ENCODE data around the gene USF1.
"Not testable (repeated sequence)": the region's sequence is repeated elsewhere in the genome, so short reads cannot be mapped to it uniquely, and the experiment has no call there.

Gene USF1

GRCh38 chr1:161008869-161009510, 36.8 kb downstream of the USF1 start:
- WGBS, 2 experiments, result 87 to 90% methylated on average over 4 of the region's 4 CpGs
- Histone ChIP-seq H3K27ac (ENCODE audit: insufficient read depth, low read depth, low read length, poor library complexity, severe bottlenecking) (no peak overlapping the region), H3K4me1 (ENCODE audit: control insufficient read depth, insufficient read depth, low read length) (no peaks in the 10 kb centered on the region), H3K4me3 (ENCODE audit: insufficient read depth, low read depth, low read length) (no peak overlapping the region), H3K36me3 (ENCODE audit: control insufficient read depth, insufficient read depth, low read length) (no peaks in the 10 kb centered on the region), H3K27me3 (ENCODE audit: control insufficient read depth, insufficient read depth, low read length, poor library complexity, severe bottlenecking) (no peaks in the 10 kb centered on the region), H3K9me3 (ENCODE audit: control insufficient read depth, low read length) (no peaks in the 10 kb centered on the region)

GRCh38 chr1:161007369-161007768, 38.4 kb downstream of the USF1 start:
- H3K36me3 ChIP-seq (ENCODE audit: control insufficient read depth, insufficient read depth, low read length), result no peaks in the 10 kb centered on the region
- H3K4me3 ChIP-seq (ENCODE audit: insufficient read depth, low read depth, low read length), result no peak overlapping the region
- H3K9me3 ChIP-seq (ENCODE audit: control insufficient read depth, low read length), result no peaks in the 10 kb centered on the region
- no peaks in the 10 kb centered on the region for H3K27me3 ChIP-seq (ENCODE audit: control insufficient read depth, insufficient read depth, low read length, poor library complexity, severe bottlenecking)
- no peaks in the 10 kb centered on the region for H3K4me1 ChIP-seq (ENCODE audit: control insufficient read depth, insufficient read depth, low read length)
- 93 to 94% methylated on average over 2 of the region's 2 CpGs for WGBS, 2 experiments
- H3K27ac ChIP-seq (ENCODE audit: insufficient read depth, low read depth, low read length, poor library complexity, severe bottlenecking), result no peak overlapping the region

- no peak overlapping the region for H3K27ac ChIP-seq (ENCODE audit: insufficient read depth, low read depth, low read length, poor library complexity, severe bottlenecking)
- 90 to 95% methylated on average over 8 of the region's 8 CpGs for WGBS, 2 experiments
- no peaks in the 10 kb centered on the region for H3K36me3 ChIP-seq (ENCODE audit: control insufficient read depth, insufficient read depth, low read length)
- no peaks in the 10 kb centered on the region for H3K4me1 ChIP-seq (ENCODE audit: control insufficient read depth, insufficient read depth, low read length)
- H3K27me3 ChIP-seq (ENCODE audit: control insufficient read depth, insufficient read depth, low read length, poor library complexity, severe bottlenecking), result no peaks in the 10 kb centered on the region
- H3K4me3 ChIP-seq (ENCODE audit: insufficient read depth, low read depth, low read length), result no peak overlapping the region
- H3K9me3 ChIP-seq (ENCODE audit: control insufficient read depth, low read length), result no peaks in the 10 kb centered on the region
Observed at GRCh38 chr1:161006563-161006962, 39.2 kb downstream of the USF1 start.

DNA sequence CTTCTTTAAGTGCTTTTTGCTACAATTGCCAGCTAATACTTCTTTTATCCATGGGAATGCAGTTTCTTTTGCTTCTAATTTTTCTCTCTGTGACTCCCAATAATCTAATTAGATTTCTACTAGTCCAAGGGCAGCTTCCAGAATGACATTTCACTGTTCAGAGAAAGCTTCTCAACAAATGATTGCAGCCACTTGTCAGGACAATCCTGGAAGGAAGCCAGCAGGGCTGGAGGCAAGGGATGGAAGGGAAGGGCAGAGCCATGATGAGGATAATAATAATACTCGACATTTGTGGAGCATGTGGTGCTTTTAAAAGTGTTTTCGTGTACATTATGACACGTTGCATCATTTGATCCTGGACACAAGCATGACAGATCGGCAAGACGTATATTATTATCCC, 44.3 kb downstream of the USF1 start:
- Histone ChIP-seq H3K36me3 (ENCODE audit: control insufficient read depth, insufficient read depth, low read length) (peaks cover 18% of the 10 kb centered on the region), H3K4me3 (ENCODE audit: insufficient read depth, low read depth, low read length) (no peak overlapping the region), H3K27ac (ENCODE audit: insufficient read depth, low read depth, low read length, poor library complexity, severe bottlenecking) (no peak overlapping the region), H3K27me3 (ENCODE audit: control insufficient read depth, insufficient read depth, low read length, poor library complexity, severe bottlenecking) (no peaks in the 10 kb centered on the region), H3K9me3 (ENCODE audit: control insufficient read depth, low read length) (no peaks in the 10 kb centered on the region), H3K4me1 (ENCODE audit: control insufficient read depth, insufficient read depth, low read length) (no peaks in the 10 kb centered on the region)
- WGBS, 2 experiments, result 95 to 97% methylated on average over 5 of the region's 5 CpGs

- no peaks in the 10 kb centered on the region for H3K27me3 ChIP-seq (ENCODE audit: control insufficient read depth, insufficient read depth, low read length, poor library complexity, severe bottlenecking)
- no peaks in the 10 kb centered on the region for H3K4me1 ChIP-seq (ENCODE audit: control insufficient read depth, insufficient read depth, low read length)
- no peak overlapping the region for H3K27ac ChIP-seq (ENCODE audit: insufficient read depth, low read depth, low read length, poor library complexity, severe bottlenecking)
- H3K4me3 ChIP-seq (ENCODE audit: insufficient read depth, low read depth, low read length), result no peak overlapping the region
- 94 to 96% methylated on average over 11 of the region's 11 CpGs for WGBS, 2 experiments
- peaks cover 18% of the 10 kb centered on the region for H3K36me3 ChIP-seq (ENCODE audit: control insufficient read depth, insufficient read depth, low read length)
- no peaks in the 10 kb centered on the region for H3K9me3 ChIP-seq (ENCODE audit: control insufficient read depth, low read length)
Observed at GRCh38 chr1:161000736-161001480, 44.9 kb downstream of the USF1 start.

- Histone ChIP-seq H3K4me1 (ENCODE audit: control insufficient read depth, insufficient read depth, low read length) (no peaks in the 10 kb centered on the region), H3K9me3 (ENCODE audit: control insufficient read depth, low read length) (no peaks in the 10 kb centered on the region), H3K27me3 (ENCODE audit: control insufficient read depth, insufficient read depth, low read length, poor library complexity, severe bottlenecking) (no peaks in the 10 kb centered on the region), H3K27ac (ENCODE audit: insufficient read depth, low read depth, low read length, poor library complexity, severe bottlenecking) (no peak overlapping the region), H3K36me3 (ENCODE audit: control insufficient read depth, insufficient read depth, low read length) (peaks cover 18% of the 10 kb centered on the region), H3K4me3 (ENCODE audit: insufficient read depth, low read depth, low read length) (no peak overlapping the region)
- WGBS, 2 experiments, result 92 to 94% methylated on average over 5 of the region's 5 CpGs
Observed at GRCh38 chr1:160999376-160999775, 46.4 kb downstream of the USF1 start.

- H3K27ac ChIP-seq (ENCODE audit: insufficient read depth, low read depth, low read length, poor library complexity, severe bottlenecking), result no peak overlapping the region
- H3K9me3 ChIP-seq (ENCODE audit: control insufficient read depth, low read length), result no peaks in the 10 kb centered on the region
- no peak overlapping the region for H3K4me3 ChIP-seq (ENCODE audit: insufficient read depth, low read depth, low read length)
- H3K36me3 ChIP-seq (ENCODE audit: control insufficient read depth, insufficient read depth, low read length), result peaks cover 18% of the 10 kb centered on the region
- H3K27me3 ChIP-seq (ENCODE audit: control insufficient read depth, insufficient read depth, low read length, poor library complexity, severe bottlenecking), result no peaks in the 10 kb centered on the region
- 85 to 94% methylated on average over 1 of the region's 1 CpG for WGBS, 2 experiments
- no peaks in the 10 kb centered on the region for H3K4me1 ChIP-seq (ENCODE audit: control insufficient read depth, insufficient read depth, low read length)
Observed at GRCh38 chr1:160997323-160998038, 48.3 kb downstream of the USF1 start.

- Histone ChIP-seq H3K27ac (ENCODE audit: insufficient read depth, low read depth, low read length, poor library complexity, severe bottlenecking) (no peak overlapping the region), H3K4me3 (ENCODE audit: insufficient read depth, low read depth, low read length) (no peak overlapping the region), H3K36me3 (ENCODE audit: control insufficient read depth, insufficient read depth, low read length) (peaks cover 18% of the 10 kb centered on the region), H3K4me1 (ENCODE audit: control insufficient read depth, insufficient read depth, low read length) (no peaks in the 10 kb centered on the region), H3K27me3 (ENCODE audit: control insufficient read depth, insufficient read depth, low read length, poor library complexity, severe bottlenecking) (no peaks in the 10 kb centered on the region), H3K9me3 (ENCODE audit: control insufficient read depth, low read length) (no peaks in the 10 kb centered on the region)
- 90 to 91% methylated on average over 3 of the region's 3 CpGs for WGBS, 2 experiments
Observed at GRCh38 chr1:160996178-160996577, 49.6 kb downstream of the USF1 start.

DNA sequence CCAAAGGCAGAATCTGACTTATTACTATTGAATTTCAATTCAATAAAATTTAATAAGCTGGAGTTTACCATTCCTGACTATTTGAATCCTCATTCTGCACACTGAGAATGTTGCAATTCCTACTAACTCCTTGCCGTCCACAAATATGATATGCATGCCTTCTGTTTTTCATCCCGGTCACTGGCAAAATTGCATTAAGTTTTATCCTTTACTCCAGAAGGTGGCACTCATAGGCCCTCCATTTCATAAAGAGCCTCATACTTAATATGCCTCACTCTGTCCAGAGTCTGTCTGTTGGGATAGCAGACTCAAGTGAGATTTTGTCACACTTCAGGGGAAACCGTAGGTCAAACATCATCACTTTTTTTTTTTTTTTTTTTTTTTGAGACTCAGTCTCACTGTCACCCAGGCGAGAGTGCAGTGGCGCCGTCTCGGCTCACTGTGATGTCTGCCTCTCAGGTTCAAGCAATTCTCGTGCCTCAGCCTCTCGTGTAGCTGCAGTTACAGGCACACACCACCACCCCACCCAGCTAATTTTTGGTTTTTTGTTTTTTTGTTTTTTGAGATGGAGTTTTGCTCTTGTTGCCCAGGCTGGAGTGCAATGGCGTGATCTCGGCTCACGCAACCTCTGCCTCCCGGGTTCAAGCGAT, 52.1 kb downstream of the USF1 start:
- Histone ChIP-seq H3K27ac (ENCODE audit: insufficient read depth, low read depth, low read length, poor library complexity, severe bottlenecking) (no peak overlapping the region), H3K9me3 (ENCODE audit: control insufficient read depth, low read length) (no peaks in the 10 kb centered on the region), H3K4me3 (ENCODE audit: insufficient read depth, low read depth, low read length) (no peak overlapping the region), H3K4me1 (ENCODE audit: control insufficient read depth, insufficient read depth, low read length) (no peaks in the 10 kb centered on the region), H3K36me3 (ENCODE audit: control insufficient read depth, insufficient read depth, low read length) (no peaks in the 10 kb centered on the region), H3K27me3 (ENCODE audit: control insufficient read depth, insufficient read depth, low read length, poor library complexity, severe bottlenecking) (no peaks in the 10 kb centered on the region)
- WGBS, 2 experiments, result 93 to 97% methylated on average over 14 of the region's 14 CpGs

DNA sequence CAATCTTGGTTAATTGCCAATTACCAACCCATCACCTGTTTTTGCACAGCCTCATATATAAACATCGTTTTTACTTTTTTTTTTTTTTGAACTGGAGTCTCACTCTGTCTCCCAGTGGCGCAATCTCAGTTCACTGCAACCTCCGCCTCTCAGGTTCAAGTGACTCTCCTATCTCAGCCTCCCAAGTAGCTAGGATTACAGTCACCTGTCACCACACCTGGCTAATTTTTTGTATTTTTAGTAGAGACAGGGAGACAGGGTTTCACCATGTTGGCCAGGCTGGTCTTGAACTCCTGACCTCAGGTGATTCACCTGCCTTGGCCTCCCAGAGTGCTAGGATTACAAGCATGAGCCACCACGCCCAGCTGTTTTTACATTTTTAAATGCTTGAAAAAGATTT, 53.7 kb downstream of the USF1 start:
- H3K9me3 ChIP-seq (ENCODE audit: control insufficient read depth, low read length); H3K27ac ChIP-seq (ENCODE audit: insufficient read depth, low read depth, low read length, poor library complexity, severe bottlenecking): not testable (repeated sequence)
- WGBS, 2 experiments, result 94 to 98% methylated on average over 3 to 4 of the region's 4 CpGs

More for the DNA sequence above, 53.7 kb downstream of the USF1 start:
- not testable (repeated sequence) for H3K4me1 ChIP-seq (ENCODE audit: control insufficient read depth, insufficient read depth, low read length); H3K27me3 ChIP-seq (ENCODE audit: control insufficient read depth, insufficient read depth, low read length, poor library complexity, severe bottlenecking); H3K36me3 ChIP-seq (ENCODE audit: control insufficient read depth, insufficient read depth, low read length); H3K4me3 ChIP-seq (ENCODE audit: insufficient read depth, low read depth, low read length)
